PFSK-1 (cell line): ENCODE data around the gene RPL22L1.

ENCODE experiments used
- FOXP2 ChIP-seq: optimal IDR thresholded peaks from 2 replicates; pipeline ENCODE3; 2011; ENCODE audit warnings: borderline replicate concordance, control low read depth, inconsistent platforms; ENCODE audit not compliant: insufficient read depth; ENCODE audit errors: extremely low read length, extremely low read depth
- POLR2AphosphoS5 ChIP-seq: IDR thresholded peaks from 2 replicates; pipeline ENCODE4 v1.6.1; 2012; ENCODE audit warnings: low read depth, mild to moderate bottlenecking, control low read depth, low read length, moderate library complexity
- TAF1 ChIP-seq: IDR thresholded peaks from 2 replicates; pipeline ENCODE4 v1.6.1; 2012; ENCODE audit warnings: low read length, control low read depth, borderline replicate concordance; ENCODE audit not compliant: insufficient read depth

DNA sequence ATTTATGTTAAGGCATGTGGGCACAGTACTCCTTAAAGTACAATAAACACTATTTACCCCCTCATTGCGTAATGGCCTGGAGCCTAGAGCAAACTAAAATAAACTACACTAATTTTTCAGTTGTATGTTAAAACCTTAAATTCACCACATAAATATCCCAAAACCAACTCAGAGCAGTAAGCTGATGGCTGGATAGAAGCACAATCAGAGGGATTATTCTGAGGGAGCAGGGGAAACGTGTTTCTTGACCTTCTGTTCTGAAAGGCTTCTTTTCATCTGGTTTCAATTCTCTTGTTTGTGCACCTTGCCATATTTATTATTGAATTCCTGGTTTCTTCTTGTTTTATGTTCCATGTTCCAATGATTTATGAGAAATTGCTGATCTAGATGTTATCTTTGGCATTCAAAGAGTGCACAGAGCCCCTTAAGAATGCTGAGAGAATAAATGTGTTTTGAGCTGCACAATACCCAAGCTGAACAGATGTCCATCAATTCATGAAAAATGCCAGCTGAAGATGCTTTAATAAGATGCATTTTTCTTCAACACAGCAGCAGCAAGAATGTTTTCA is 29.6 kb downstream of the RPL22L1 start:
- TF ChIP-seq FOXP2 (no peak), POLR2AphosphoS5 (no peak), TAF1 (no peak)
